Tibial artery (tissue), 4 donors: ENCODE data around the gene RAPGEF1.

ENCODE experiments used
- DNase-seq, 2 donors: peaks; one replicate each; pipeline ENCODE4 v3.0.0-alpha.2; 2019
- H3K27ac ChIP-seq, 2 donors: fragments of 200-600 bp; sonication (generic) in 1 of 2; 1 replicate in 1 of 2; 2 replicates in 1 of 2; pipeline ENCODE4 v1.5.1; 2018 to 2019; ENCODE audit warnings: mild to moderate bottlenecking in 1 of 2
- H3K27me3 ChIP-seq, 2 donors: fragments of 200-600 bp; sonication (generic) in 1 of 2; one replicate each; pipeline versions ENCODE4 v1.5.1 to v1.6.0; 2016 to 2019
- H3K36me3 ChIP-seq, 3 donors: fragments of 200-600 bp; sonication (generic) in 2 of 3; one replicate each; pipeline ENCODE4 v1.5.1; 2016 to 2019; ENCODE audit warnings: mild to moderate bottlenecking in 2 of 3
- H3K4me1 ChIP-seq, 4 donors: fragments of 200-600 bp; sonication (generic) in 2 of 4; 1 replicate in 3 of 4; 2 replicates in 1 of 4; pipeline ENCODE4 v1.5.1; 2016 to 2019
- H3K4me3 ChIP-seq, 2 donors: fragments of 200-600 bp; sonication (generic) in 1 of 2; 1 replicate in 1 of 2; 2 replicates in 1 of 2; pipeline ENCODE4 v1.5.1; 2018 to 2019; ENCODE audit warnings: mild to moderate bottlenecking in 2 of 2
- H3K9me3 ChIP-seq, 3 donors: fragments of 200-600 bp; sonication (generic) in 1 of 3; one replicate each; pipeline ENCODE4 v1.5.1; 2016 to 2019
- CTCF ChIP-seq, 2 experiments: fragments of 200-600 bp in 1 of 2; fragments of 450-650 bp in 1 of 2; IDR thresholded peaks; one replicate each; pipeline ENCODE4 v1.5.1; 2017 to 2019; ENCODE audit warnings: antibody characterized with exemption in 2 of 2, mild to moderate bottlenecking in 1 of 2, moderate library complexity in 1 of 2
- intact Hi-C: fragments of 100-400 bp; cut with DNase I; formaldehyde crosslinking; loops from one replicate; pipeline ENCODE4 v1.15.0; 2023; ENCODE audit warnings: low total_unique reads

RAPGEF1 gene

DNA sequence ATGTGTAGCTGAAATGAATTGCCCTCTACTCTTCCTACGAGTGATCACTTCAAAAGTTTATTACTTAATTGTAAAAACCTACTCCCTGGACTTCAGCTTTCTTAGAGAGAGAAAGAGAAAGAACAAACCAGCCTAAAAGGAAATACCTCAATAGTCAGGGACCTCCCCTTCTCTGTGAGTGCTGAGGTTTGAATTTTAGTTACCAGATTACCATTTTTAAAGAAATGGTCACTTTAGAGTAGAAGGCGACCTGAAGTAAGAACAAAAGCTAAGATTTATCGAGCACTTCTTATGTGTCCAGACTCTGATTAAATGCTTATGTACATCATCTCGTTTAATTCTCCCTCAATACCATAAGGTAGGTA, 11.3 kb downstream of the RAPGEF1 start:
- no peak for DNase-seq
- H3K9me3 ChIP-seq: no peaks in the 10 kb centered on the region
- no peaks in the 10 kb centered on the region for H3K27me3 ChIP-seq
- H3K4me1 ChIP-seq: peaks cover 0 to 68% (median 47%) of the 10 kb centered on the region in 4 donors
- H3K4me3 ChIP-seq: no peak overlapping the region
- H3K36me3 ChIP-seq: no peaks in the 10 kb centered on the region
- intact Hi-C loops: no loop called here
- peak overlapping the region; percentile 5 to 42 for H3K27ac ChIP-seq
- TF ChIP-seq CTCF (IDR thresholded peaks at IDR 0.05): no peak

GRCh38 chr9:131727795-131728545, 11.9 kb downstream of the RAPGEF1 start:
- TF ChIP-seq CTCF (IDR thresholded peaks at IDR 0.05): no peak
- Histone ChIP-seq H3K27ac (peak overlapping the region in 1 of 2 donors; percentile 42), H3K27me3 (no peaks in the 10 kb centered on the region), H3K4me1 (peaks cover 0 to 67% (median 43%) of the 10 kb centered on the region in 4 donors), H3K4me3 (no peak overlapping the region), H3K9me3 (no peaks in the 10 kb centered on the region), H3K36me3 (no peaks in the 10 kb centered on the region)
- intact Hi-C loops: no loop called here
- DNase-seq: no peak

- peak; percentile 54 to 83 for DNase-seq
- Histone ChIP-seq H3K27me3 (no peaks in the 10 kb centered on the region), H3K4me1 (peaks cover 0 to 61% (median 39%) of the 10 kb centered on the region in 4 donors), H3K9me3 (no peaks in the 10 kb centered on the region), H3K4me3 (no peak overlapping the region), H3K36me3 (no peaks in the 10 kb centered on the region), H3K27ac (peak overlapping the region; percentile 36 to 42)
- TF ChIP-seq CTCF (IDR thresholded peaks at IDR 0.05): no peak
- intact Hi-C loops: no loop called here
These were observed 12.6 kb downstream of the RAPGEF1 start for GRCh38 chr9:131727184-131727759.

DNA sequence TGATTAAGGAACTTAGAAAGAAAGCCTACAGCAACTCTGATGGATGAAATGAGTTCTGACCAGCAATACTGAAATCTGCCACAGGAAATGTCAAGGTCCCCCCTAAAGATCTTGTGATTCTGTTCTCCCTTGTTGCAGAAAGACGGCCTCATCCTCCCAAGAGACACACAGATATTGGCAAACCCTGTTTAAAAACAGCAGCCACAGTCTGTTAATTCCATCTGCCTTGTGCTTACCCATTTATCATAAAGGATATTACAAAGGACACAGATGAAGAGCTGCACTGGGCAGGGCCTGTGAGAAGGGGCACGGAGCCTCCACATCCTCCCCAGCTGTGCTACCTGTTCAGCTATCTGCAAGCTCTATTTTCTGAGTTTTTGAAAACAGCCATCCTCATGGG, 15.2 kb downstream of the RAPGEF1 start:
- Histone ChIP-seq H3K9me3 (no peaks in the 10 kb centered on the region), H3K4me1 (peaks cover 0 to 39% (median 25%) of the 10 kb centered on the region in 4 donors), H3K27me3 (no peaks in the 10 kb centered on the region), H3K36me3 (no peaks in the 10 kb centered on the region), H3K4me3 (no peak overlapping the region), H3K27ac (no peak overlapping the region)
- no peak for DNase-seq
- TF ChIP-seq CTCF (IDR thresholded peaks at IDR 0.05): no peak
- intact Hi-C loops: no loop called here

DNA sequence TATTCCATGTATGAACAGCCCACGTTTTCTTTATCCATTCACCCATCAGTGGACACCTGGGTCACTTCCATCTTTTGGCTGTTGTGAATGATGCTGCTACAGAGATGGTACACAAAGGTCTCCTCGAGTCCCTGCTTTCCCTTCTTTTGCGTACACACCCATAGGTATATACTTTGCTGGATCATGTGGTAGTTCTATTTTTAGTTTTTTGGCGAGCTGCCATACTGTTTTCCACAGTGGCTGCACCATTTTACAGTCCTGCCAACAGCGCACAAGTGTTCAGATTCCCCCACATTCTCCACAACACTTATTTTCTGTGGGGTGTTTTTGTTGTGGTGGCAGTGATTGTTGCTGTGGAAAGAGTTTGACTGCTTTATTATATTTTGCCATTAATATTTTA, 16.2 kb downstream of the RAPGEF1 start:
- Histone ChIP-seq H3K27me3 (no peaks in the 10 kb centered on the region), H3K4me1 (peaks cover 0 to 32% (median 18%) of the 10 kb centered on the region in 4 donors), H3K9me3 (no peaks in the 10 kb centered on the region), H3K36me3 (no peaks in the 10 kb centered on the region), H3K27ac (no peak overlapping the region), H3K4me3 (no peak overlapping the region)
- no peak for TF ChIP-seq CTCF (IDR thresholded peaks at IDR 0.05)
- no peak for DNase-seq
- intact Hi-C loops: no loop called here
